BLaER1 (cell line): Measurements from ENCODE around the gene ZDHHC13.

Experiments used
- H3K27ac ChIP-seq: shearing (Covaris generic); formaldehyde crosslinking; 2 replicates; pipeline ENCODE4 v1.8.1; 2022
- H3K27me3 ChIP-seq: shearing (Covaris generic); formaldehyde crosslinking; 2 replicates; pipeline ENCODE4 v1.8.1; 2022
- H3K36me3 ChIP-seq: shearing (Covaris generic); formaldehyde crosslinking; 2 replicates; pipeline ENCODE4 v1.8.1; 2022
- H3K4me1 ChIP-seq: shearing (Covaris generic); formaldehyde crosslinking; 2 replicates; pipeline ENCODE4 v1.8.1; 2022
- H3K4me2 ChIP-seq: shearing (Covaris generic); formaldehyde crosslinking; 2 replicates; pipeline ENCODE4 v1.8.1; 2022
- H3K4me3 ChIP-seq: shearing (Covaris generic); formaldehyde crosslinking; 2 replicates; pipeline ENCODE4 v1.8.1; 2022
- H3K9ac ChIP-seq: shearing (Covaris generic); formaldehyde crosslinking; 2 replicates; pipeline ENCODE4 v1.8.1; 2022
- H3K9me3 ChIP-seq: shearing (Covaris generic); formaldehyde crosslinking; 2 replicates; pipeline ENCODE4 v1.8.1; 2022
- H4K20me1 ChIP-seq: shearing (Covaris generic); formaldehyde crosslinking; 2 replicates; pipeline ENCODE4 v1.8.1; 2022
- Cebpa-rat ChIP-seq: shearing (Covaris generic); IDR thresholded peaks from 2 replicates; pipeline ENCODE4 v1.8.1; 2022

The ZDHHC13 gene

GRCh38 chr11:19164230-19164855, 47.4 kb downstream of the ZDHHC13 start:
- Histone ChIP-seq H3K4me3 (no peak overlapping the region), H3K27ac (no peak overlapping the region)

GRCh38 chr11:19164881-19165280, 47.9 kb downstream of the ZDHHC13 start:
- H3K36me3 ChIP-seq, result peaks cover 76% of the 10 kb centered on the region
- H3K4me1 ChIP-seq, result no peaks in the 10 kb centered on the region
- no peak overlapping the region for H3K4me3 ChIP-seq
- H3K27me3 ChIP-seq, result no peaks in the 10 kb centered on the region
- H3K9ac ChIP-seq, result no peak overlapping the region
- no peaks in the 10 kb centered on the region for H3K9me3 ChIP-seq
- H3K27ac ChIP-seq, result no peak overlapping the region
- H3K4me2 ChIP-seq, result no peak overlapping the region
- no peaks in the 10 kb centered on the region for H4K20me1 ChIP-seq
- TF ChIP-seq Cebpa-rat, result no peak

More at GRCh38 chr11:19164230-19164855, 47.4 kb downstream of the ZDHHC13 start:
- Histone ChIP-seq H3K36me3 (peaks cover 76% of the 10 kb centered on the region), H3K9me3 (no peaks in the 10 kb centered on the region), H4K20me1 (no peaks in the 10 kb centered on the region), H3K4me2 (no peak overlapping the region), H3K4me1 (no peaks in the 10 kb centered on the region), H3K27me3 (no peaks in the 10 kb centered on the region), H3K9ac (no peak overlapping the region)
- TF ChIP-seq Cebpa-rat, result no peak

- TF ChIP-seq Cebpa-rat, result no peak
Observed at GRCh38 chr11:19168090-19168489, 51.1 kb downstream of the ZDHHC13 start.

GRCh38 chr11:19173004-19173689, 56.2 kb downstream of the ZDHHC13 start:
- Histone ChIP-seq H3K36me3 (peaks cover 90% of the 10 kb centered on the region), H3K9ac (no peak overlapping the region), H3K9me3 (no peaks in the 10 kb centered on the region), H4K20me1 (no peaks in the 10 kb centered on the region), H3K27me3 (no peaks in the 10 kb centered on the region), H3K27ac (no peak overlapping the region), H3K4me1 (peaks cover 8% of the 10 kb centered on the region; the same call in 1 of the 2 replicates), H3K4me3 (no peak overlapping the region), H3K4me2 (no peak overlapping the region)
- no peak for TF ChIP-seq Cebpa-rat

More at GRCh38 chr11:19168090-19168489, 51.1 kb downstream of the ZDHHC13 start:
- H3K9me3 ChIP-seq, result no peaks in the 10 kb centered on the region
- peaks cover 1% of the 10 kb centered on the region; the same call in 1 of the 2 replicates for H3K4me1 ChIP-seq
- no peaks in the 10 kb centered on the region for H3K27me3 ChIP-seq
- no peak overlapping the region for H3K9ac ChIP-seq
- H3K4me2 ChIP-seq, result no peak overlapping the region
- no peak overlapping the region for H3K27ac ChIP-seq
- H4K20me1 ChIP-seq, result no peaks in the 10 kb centered on the region
- H3K36me3 ChIP-seq, result peaks cover 91% of the 10 kb centered on the region
- H3K4me3 ChIP-seq, result no peak overlapping the region

- no peak for TF ChIP-seq Cebpa-rat
- Histone ChIP-seq H3K36me3 (peaks cover 83% of the 10 kb centered on the region), H3K4me1 (peaks cover 8% of the 10 kb centered on the region; the same call in 1 of the 2 replicates)
Observed at GRCh38 chr11:19173964-19174638, 57.1 kb downstream of the ZDHHC13 start.

GRCh38 chr11:19176629-19177186, 59.7 kb downstream of the ZDHHC13 start:
- no peak overlapping the region for H3K27ac ChIP-seq
- no peak for TF ChIP-seq Cebpa-rat
- no peak overlapping the region for H3K4me2 ChIP-seq
- H3K27me3 ChIP-seq, result no peaks in the 10 kb centered on the region
- H3K9me3 ChIP-seq, result no peaks in the 10 kb centered on the region
- H3K36me3 ChIP-seq, result peaks cover 60% of the 10 kb centered on the region
- H3K9ac ChIP-seq, result no peak overlapping the region
- no peaks in the 10 kb centered on the region for H4K20me1 ChIP-seq
- peaks cover 8% of the 10 kb centered on the region; the same call in 1 of the 2 replicates for H3K4me1 ChIP-seq
- H3K4me3 ChIP-seq, result no peak overlapping the region

More at GRCh38 chr11:19173964-19174638, 57.1 kb downstream of the ZDHHC13 start:
- Histone ChIP-seq H3K4me3 (no peak overlapping the region), H3K4me2 (no peak overlapping the region), H3K27me3 (no peaks in the 10 kb centered on the region), H3K27ac (no peak overlapping the region), H4K20me1 (no peaks in the 10 kb centered on the region), H3K9ac (no peak overlapping the region), H3K9me3 (no peaks in the 10 kb centered on the region)

GRCh38 chr11:19181531-19182261, 64.7 kb downstream of the ZDHHC13 start:
- TF ChIP-seq Cebpa-rat, result no peak
- no peaks in the 10 kb centered on the region for H3K4me1 ChIP-seq
- H3K36me3 ChIP-seq, result peaks cover 16% of the 10 kb centered on the region
- no peak overlapping the region for H3K4me3 ChIP-seq
- H3K9ac ChIP-seq, result no peak overlapping the region
- no peaks in the 10 kb centered on the region for H3K27me3 ChIP-seq
- no peak overlapping the region for H3K27ac ChIP-seq
- H4K20me1 ChIP-seq, result no peaks in the 10 kb centered on the region
- H3K9me3 ChIP-seq, result no peaks in the 10 kb centered on the region
- H3K4me2 ChIP-seq, result no peak overlapping the region

GRCh38 chr11:19183646-19184045, 66.7 kb downstream of the ZDHHC13 start:
- H3K27me3 ChIP-seq, result no peaks in the 10 kb centered on the region
- no peaks in the 10 kb centered on the region for H3K36me3 ChIP-seq
- H3K4me3 ChIP-seq, result no peak overlapping the region
- no peaks in the 10 kb centered on the region for H3K9me3 ChIP-seq
- H3K9ac ChIP-seq, result no peak overlapping the region
- H4K20me1 ChIP-seq, result no peaks in the 10 kb centered on the region
- no peak overlapping the region for H3K4me2 ChIP-seq
- TF ChIP-seq Cebpa-rat, result no peak
- H3K27ac ChIP-seq, result no peak overlapping the region
- H3K4me1 ChIP-seq, result no peaks in the 10 kb centered on the region

GRCh38 chr11:19185036-19185435, 68.1 kb downstream of the ZDHHC13 start:
- Histone ChIP-seq H3K4me2 (no peak overlapping the region), H3K4me3 (no peak overlapping the region), H3K36me3 (no peaks in the 10 kb centered on the region), H3K4me1 (no peaks in the 10 kb centered on the region), H3K9me3 (no peaks in the 10 kb centered on the region), H3K9ac (no peak overlapping the region), H3K27me3 (no peaks in the 10 kb centered on the region), H3K27ac (no peak overlapping the region), H4K20me1 (no peaks in the 10 kb centered on the region)
- TF ChIP-seq Cebpa-rat, result no peak
